GM18499 (cell line): ENCODE measurements around the gene EVPL.

Experiments used
- ATAC-seq: cut with Tn5 transposase; IDR thresholded peaks from one replicate; pipeline ENCODE4 v1.9.1; 2021; ENCODE audit warnings: moderate number of reproducible peaks; ENCODE audit not compliant: insufficient read depth, unreplicated experiment

The EVPL gene

DNA sequence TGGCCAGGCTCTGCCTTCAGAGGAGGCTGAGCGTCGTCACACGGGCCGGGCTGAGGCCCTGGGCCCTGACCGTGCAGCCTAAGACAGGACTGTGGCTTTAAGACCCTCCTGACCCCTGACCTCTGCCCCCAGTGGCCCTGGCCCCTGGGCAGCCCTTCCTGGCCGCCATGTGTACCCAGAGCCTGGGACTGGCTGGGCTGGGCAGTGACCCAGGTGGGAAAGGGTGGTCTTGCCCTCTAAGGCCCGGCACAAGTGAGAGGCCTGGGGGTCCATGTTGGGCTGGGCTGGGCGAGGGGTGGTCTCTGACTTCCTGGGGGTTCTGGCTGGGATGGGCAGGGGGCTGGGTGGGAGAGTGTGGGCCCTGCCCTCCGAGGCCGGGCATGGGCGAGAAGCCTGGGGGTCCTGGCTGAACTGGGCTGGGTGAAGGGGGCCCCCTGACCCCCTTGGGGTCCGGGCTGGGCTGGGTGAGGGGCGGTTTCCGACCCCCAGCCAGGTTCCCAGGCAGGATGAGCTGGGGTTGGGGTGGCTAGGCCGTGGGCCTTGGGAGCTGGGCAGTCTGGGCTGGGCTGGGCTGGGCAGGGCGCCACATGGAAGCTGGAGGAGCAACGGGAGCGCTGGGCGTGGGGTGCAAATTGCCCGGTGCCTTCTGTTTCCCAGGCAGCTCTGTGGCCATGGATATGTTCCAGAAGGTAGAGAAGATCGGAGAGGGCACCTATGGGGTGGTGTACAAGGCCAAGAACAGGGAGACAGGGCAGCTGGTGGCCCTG is 26.2 kb downstream of the EVPL start, which contains the start of gene CDK3:
Gene CDK3, plus strand, starts transcription at position 101 of the 767 bp plus-strand sequence. Its CDS starts 571 bp downstream, at position 672.
- no peak for ATAC-seq

DNA sequence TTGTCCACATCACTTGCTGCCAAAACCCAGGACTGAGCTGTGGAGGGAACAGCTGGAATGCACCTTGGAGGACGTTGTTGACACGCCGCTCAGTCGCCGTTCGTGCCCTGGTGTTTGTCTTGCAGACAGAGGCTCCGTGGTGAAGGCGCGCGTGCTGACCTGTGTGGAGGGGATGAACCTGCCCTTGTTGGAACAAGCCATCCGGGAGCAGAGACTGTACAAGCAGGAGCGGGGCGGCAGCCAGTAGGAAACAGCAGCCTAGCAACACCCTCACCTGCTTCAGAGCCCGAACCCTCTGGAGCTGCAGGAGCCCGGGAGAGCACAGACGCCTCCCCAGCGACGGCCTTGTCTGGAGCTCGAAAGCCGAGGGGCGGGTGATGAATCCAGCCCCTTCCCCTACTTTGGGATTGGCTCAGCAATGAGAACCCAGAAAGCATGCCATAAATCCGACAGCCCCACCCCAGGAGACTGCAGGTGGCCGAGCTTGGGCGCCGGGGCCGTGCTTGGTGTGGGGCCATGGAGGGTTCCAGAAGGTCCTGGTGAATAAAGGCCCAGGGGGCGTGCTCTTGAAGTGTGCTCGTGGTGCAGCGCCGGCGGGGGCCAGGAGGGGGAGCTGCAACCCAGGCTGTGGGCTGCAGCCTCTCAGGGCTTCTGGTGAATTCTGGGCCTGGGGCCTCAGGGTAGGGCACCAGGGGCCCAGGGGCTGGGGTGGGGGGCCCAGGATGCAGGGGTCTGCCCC is 26.9 kb downstream of the EVPL start:
- ATAC-seq: no peak

DNA sequence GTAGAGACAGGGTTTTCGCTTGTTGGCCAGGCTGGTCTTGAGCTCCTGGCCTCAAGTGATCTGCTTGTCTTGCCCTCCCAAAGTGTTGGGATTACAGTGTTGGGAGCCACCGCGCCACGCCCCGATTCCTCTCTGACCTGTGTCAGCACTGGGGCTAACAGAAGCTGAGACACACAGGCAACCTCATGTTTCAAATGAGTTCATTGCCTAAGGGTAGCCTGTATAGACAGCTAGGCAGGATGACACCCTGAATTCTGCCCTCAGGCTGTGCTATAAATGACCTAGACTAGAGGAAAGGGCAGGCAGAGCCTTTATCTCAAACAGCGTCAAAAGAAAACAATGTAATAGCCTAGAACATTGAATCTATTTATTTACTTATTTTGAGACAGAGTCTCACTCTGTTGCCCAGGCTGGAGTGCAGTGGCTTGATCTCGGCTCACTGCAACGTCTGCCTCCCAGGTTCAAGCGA is 28.7 kb downstream of the EVPL start:
- ATAC-seq: no peak

DNA sequence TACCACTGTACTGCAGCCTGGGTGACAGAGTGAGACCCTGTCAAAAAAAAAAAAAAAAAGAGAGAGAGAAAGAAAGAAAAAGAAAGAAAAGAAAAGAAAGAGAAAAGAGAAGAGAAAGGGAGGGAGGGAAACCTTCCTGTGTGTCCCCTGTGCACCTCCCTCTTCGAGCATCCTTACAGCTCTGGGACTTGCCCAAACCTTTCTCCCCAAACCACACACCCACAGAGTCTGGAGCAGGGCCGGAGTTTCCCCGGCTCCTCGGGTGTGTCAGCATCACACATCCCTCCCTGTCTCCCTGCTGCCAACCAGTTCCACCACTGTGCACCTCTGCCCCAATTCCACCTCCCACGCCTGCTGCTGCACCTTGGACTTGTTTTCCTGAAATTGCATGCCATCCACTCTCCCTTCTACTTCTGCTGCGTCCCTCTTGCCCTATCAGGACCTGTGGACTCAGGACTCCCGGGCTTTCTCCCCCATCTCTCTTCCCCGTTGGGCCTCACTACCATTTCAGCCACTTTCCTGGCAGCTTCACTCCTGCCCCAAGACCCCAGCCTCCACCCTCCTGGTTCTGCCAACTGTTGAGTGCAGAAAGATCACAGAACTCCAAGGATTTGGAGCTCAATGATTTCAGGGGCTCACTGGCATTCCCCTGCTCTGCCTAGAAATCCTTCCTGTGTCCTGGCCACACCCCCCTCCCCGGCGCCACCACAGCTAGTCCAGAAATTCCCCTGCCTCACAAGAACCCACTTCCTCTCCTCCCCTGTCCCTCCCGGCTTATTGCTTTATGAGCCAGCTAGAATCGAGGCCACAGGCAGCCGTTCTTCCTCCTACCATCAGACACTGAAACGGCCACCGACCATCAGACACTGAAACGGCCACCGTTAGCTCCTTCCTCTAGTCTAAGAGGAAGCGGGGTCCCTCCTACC is 30.2 kb downstream of the EVPL start:
- no peak for ATAC-seq

DNA sequence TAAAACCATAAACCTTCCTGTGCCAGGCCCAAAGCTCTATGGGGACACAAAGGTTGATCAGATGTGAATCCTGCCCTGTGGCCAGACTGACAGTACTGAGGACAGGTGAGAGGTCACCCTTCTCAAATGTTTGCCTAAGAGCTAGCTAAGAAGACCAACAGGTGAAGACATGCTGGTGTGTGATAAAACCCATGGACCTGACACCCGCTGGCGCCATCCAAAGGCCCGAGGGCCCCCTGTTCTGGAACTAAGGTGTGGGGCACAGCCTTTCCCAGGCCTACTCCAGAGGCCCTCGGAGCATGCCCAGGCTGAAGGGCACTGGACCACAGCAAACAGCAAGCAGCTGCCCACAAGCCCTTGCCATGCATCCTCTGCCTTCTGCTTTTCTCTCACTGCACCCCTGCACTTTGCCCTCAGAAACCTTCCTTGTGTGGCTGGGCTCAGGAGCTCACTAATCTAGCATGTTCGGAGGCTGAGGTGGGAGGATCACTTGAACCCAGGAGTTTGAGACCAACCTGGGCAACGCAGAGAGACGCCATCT is 31.7 kb downstream of the EVPL start:
- no peak for ATAC-seq

DNA sequence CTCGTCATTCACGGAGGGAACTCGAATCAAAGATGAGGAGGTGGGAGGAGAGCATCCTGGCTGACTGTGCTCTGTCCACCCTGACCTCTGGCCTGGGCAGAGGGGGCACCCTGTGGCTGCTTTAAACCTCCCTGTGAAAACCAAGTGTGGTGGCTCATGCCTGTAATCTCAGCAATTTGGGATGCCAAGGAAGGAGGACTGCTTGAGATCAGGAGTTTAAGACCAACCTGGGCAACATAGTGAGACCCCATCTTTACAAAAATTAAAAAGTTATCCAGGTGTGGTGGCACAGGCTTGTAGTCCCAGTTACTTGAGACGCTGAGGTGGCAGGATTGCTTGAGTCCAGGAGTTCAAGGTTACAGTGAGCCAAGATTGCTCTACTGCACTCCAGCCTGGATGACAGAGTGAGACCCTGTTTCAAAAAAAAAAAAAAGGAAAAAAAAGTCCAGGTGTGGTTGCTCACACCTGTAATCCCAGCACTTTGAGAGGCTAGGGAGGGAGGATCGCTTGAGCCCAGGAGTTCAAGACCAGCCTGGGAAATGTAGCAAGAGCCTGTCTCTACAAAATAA is 32.2 kb downstream of the EVPL start:
- ATAC-seq: no peak

DNA sequence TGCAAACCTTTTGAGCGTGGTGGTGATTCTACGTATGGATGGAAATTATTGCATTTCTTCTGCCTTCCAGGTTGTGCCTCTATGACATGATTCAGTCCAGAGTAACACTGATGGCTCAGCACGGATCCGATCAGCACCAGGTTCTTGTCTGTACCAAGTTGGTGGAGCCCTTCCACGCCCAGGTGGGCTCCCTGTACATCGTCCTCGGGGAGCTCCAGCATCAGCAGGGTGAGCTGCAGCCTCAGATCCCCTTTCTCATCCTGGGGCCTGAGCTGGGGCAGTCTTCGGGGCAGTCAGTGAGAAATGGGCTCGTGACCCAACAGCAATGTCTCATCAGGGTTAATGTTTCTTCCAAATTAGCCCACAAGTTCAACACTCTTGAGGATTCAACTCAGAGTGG is 35.7 kb downstream of the EVPL start:
- no peak for ATAC-seq

DNA sequence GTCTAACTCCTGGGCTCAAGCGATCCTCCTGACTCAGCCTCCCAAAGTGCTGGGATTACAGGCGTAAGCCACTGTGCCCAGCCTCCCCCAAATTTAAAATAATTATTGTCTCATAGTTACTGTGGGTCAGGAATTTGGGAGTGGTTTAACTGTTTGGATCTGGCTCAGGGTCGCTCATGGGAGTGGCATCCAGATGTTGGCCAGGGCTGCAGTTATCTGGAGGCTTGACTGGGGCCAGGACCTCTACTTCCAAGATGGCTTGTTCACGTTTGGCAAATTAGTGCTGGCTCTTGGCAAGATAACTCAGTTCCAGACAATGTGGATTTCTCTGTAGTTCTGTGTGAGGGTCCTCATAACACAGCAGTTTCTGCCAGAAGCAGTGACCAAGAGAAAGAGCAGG is 40.1 kb downstream of the EVPL start:
- no peak for ATAC-seq

DNA sequence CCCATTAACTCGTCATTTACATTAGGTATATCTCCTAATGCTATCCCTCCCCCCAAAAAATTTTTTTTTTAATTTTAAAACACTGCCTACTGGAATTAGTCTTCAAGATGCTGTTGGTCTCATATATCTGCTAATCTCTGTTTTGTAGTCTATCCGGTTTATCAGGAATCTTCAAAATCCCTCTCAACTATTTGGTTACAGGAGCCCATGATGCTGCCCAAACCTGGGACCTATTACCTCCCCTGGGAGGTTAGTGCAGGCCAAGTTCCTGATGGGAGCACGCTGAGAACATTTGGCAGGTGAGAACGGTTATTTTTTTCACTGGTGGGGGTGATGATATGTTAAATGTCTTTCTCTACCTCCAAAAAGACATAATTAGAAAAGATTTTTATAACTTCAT is 41.1 kb downstream of the EVPL start:
- ATAC-seq: no peak

DNA sequence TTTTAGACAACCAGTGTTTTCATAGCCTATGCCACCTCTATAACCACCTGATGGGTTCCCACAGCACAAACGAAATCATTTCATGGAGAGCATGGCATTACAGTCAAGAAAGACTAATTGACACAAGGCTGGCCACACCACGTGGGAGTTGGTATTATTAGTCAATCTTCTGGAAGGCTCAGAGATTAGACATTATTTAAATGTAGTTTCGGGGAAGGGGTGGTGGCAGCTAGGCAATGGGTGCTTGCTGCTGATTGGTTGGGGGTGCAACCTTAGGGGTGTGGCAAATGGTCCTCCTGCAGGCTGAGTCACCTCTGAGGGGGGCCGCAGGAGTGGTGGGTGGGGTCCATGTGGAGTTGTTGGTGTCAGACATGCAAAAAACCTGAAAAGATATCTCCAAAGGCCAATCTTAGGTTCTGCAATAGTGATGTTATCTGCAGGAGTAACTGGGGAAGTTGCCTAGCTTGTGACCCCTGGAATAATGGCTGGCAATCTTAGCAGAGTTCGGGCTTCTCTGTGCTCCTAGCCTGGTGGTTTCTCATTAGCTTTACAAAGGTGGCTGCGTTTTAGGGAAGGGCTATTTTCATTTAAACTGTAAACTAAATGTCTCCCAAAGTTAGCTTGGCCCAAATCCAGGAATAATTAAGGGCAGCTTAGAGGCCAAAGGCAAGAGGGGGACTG is 43.5 kb downstream of the EVPL start:
- ATAC-seq: no peak

DNA sequence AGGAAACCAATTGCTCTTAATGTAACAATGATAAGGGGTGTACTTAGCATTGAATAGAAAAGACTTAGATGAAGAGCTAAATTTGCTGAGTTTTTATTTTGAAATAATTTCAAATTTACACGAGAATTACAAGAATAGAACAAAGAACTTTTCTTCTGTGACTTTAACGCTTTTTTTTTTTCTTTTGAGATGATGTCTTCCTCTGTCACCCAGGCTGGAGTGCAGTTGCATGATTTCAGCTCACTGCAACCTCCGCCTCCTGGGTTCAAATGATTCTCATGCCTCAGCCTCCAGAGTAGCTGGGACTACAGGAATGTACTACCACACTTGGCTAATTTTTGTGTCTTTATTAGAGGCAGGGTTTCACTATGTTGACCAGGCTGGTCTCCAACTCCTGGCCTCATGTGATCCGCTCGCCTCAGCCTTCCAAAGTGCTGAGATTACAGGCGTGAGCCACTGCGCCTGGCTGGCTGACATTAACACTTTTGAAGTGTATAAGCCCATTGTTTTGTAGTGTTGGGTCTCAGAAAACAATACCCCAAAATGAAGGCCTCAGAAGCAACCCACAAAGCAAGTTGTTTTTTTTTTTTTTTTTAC is 46.0 kb downstream of the EVPL start:
- ATAC-seq: no peak

DNA sequence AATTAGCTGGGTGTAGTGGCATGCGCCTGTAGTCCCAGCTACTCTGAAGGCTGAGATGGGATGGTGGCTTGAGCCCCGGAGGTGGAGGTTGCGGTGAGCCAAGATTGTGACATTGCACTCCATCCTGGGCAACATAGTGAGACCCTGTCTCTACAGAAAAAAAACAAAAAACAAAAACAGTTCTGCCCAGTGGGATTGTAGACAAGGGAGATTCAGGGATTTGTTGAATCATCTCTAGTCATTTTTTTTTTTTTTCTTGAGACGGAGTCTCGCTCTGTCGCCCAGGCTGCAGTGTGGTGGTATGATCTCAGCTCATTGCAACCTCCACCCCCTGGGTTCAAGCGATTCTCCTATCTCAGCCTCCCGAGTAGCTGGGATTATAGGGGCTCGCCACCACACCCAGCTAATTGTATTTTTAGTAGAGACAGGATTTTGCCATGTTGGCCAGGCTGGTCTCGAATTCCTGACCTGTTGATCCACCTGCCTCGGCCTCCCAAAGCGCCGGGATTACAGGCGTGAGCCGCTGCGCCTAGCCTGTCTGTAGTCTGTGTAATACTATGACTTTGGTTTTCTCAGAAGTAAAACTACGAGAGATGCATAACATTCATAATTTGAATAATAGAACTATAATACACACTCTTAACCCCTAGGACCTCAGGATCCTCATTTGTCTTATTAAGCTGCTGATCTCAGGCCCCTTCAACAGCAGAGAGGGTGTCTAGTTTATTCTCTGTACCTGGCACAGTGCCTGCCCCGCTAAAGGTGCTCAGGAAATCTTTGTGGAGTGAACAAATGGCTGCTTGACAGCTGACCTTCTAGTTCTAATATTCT is 46.7 kb downstream of the EVPL start:
- no peak for ATAC-seq

DNA sequence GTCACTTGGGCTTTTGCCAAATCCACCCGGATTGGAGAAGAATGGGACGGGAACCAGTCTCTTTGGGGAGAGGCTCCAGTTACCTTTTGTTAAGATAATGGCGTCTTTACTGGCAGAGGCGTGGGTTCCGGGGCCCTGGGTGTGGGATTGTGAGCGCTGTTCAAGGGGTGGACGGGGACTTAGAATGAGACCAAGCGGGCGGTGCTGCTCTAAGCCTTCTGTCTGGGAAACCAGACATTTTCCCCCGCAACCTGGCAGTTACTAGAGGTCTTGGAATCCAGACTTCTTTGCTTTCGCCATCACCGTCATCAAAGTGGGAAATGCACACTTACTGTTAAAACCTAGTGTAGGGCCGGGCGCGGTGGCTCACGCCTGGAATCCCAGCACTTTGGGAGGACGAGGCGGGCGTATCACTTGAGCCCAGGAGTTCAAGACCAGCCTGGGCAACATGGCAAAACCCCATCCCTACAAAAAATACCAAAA is 47.4 kb downstream of the EVPL start:
- no peak for ATAC-seq

DNA sequence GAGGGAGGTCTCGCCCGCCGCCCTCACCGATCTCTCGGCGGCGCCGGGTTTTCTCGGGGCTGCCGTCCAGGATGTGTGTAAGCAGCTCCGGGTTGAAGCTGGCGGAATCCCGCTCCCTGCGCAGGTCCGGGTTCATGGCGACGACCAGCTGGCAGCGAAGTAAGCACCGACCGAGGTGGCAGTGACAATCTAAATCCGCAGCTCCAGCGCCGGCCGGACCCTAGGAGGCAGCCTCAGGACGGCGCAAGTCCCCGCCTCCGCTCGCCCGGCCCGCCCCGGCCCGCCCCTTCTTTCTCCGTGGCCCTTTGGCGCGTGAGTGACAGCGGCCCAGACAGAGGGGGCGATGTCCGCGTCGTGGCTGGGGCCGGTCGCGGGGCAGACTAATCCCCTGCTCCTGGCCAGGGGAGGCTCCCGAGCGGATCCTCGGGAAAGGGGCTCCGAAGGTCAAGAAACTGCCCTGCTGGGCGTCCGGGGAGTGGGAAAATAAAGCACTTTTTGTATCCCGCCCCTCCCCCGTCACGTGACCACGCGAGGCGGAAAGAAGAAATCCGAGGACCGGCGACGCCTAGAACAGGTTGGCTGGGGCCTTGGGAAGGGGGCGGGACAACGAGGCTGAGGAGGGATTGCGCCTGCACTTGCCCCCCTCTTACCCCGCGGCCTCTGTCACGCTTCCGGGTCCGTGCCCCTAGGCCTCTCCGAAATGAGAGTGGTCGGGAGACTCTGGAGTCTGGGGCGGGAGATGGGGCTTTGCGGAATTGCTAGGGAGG is 48.0 kb downstream of the EVPL start, which contains the start of the genes ACOX1 and TEN1:
Gene ACOX1, minus strand, starts transcription at position 229 of the 767 bp plus-strand sequence. Its CDS starts 93 bp downstream, at position 136.
Gene TEN1, plus strand, starts transcription at position 303 of the 767 bp plus-strand sequence. CDS start 6,953 bp downstream, outside the sequence.
- no peak for ATAC-seq

DNA sequence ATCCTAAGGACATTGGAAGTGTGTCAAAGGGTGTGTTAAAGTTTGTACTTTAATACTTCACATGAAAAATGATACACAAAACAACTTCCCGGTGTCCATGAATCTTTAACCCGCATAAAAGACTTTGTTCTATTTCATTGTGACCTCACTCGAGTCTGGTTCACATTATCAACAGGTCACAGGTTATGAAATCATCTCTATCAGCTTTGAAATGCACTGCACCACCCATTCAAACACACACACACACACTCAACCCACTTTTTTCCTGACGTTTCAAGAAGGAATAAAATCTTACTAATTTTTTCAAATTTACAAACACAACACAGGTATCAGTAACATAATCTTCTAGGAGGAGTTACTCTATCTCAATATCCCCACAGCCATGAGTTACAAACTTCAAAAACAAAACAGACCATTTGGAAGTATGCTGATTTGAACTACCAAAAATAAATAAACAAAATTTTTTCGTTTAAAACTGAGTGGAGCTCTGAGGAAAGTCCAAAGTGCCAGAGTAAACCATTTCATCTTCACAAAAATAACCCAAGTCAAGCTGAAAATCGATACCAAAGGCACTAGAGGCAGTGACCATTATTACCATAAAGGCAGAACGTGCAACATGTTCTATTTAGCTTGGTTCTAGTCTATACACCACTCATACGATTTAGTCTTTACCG is 50.8 kb downstream of the EVPL start:
- no peak for ATAC-seq

DNA sequence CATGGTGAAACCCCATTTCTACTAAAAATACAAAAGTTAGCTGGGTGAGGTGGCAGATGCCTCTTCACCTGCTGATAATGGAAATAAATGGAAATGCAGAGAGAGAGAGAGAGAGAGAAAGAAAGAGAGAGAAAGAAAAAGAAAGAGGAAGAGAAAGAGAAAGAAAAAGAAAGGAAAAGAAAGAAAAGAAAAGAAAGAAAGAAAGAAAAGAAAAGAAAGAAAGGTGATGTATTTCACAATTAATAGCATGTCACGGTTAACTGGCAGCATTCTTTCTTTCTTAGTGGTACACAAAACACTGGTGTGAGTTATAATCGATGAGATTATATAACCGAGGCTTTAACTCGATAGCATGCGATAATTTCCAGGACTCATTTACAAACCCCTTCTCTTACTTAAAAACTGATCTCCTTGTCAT is 51.3 kb downstream of the EVPL start:
- ATAC-seq: no peak
